Natural killer cell treated with Interleukin-12 subunit alpha and Interleukin-12 subunit beta and Interleukin-15 and Interleukin-18, amount 100 ng/mL, for 72 hours (primary cell): ENCODE data around the gene TAS2R9. TPM values are rescaled to one million over a fixed set of nuclear protein-coding genes. Genes with fewer than 3 reads are reported as not detected.

Source experiments
- ATAC-seq, 2 donors: fragments of 150-1000 bp; cut with Tn5 transposase in 1 of 2; sonication (Bioruptor Pico), chemical (Tn5 transposase) in 1 of 2; 2 replicates each; pipeline ENCODE4 v1.10.0; 2021
- DNase-seq: peaks from one replicate; pipeline ENCODE4 v3.0.0; 2022; ENCODE audit warnings: low spot score
- H3K27ac Mint-ChIP-seq, 2 donors: 1 replicate in 1 of 2; 2 replicates in 1 of 2; pipeline ENCODE4 v1.8.0; 2022; ENCODE audit warnings: mixed read lengths in 2 of 2, mild to moderate bottlenecking in 1 of 2, moderate library complexity in 1 of 2
- H3K27me3 Mint-ChIP-seq, 2 donors: 1 replicate in 1 of 2; 2 replicates in 1 of 2; pipeline ENCODE4 v1.8.0; 2022; ENCODE audit warnings: mixed read lengths in 2 of 2
- H3K36me3 Mint-ChIP-seq: one replicate; pipeline ENCODE4 v1.8.0; 2022; ENCODE audit warnings: mixed read lengths
- H3K4me1 Mint-ChIP-seq, 2 donors: 1 replicate in 1 of 2; 2 replicates in 1 of 2; pipeline ENCODE4 v1.8.0; 2022; ENCODE audit warnings: low read depth in 2 of 2, mixed read lengths in 2 of 2, mild to moderate bottlenecking in 1 of 2
- H3K4me3 Mint-ChIP-seq: one replicate; pipeline ENCODE4 v1.8.0; 2022; ENCODE audit warnings: mixed read lengths
- H3K9me3 Mint-ChIP-seq: 2 replicates; pipeline ENCODE4 v1.8.0; 2022; ENCODE audit warnings: mixed read lengths
- total RNA-seq, 2 donors: library from RNA; stranded (reverse); gene quantifications; one replicate each; pipeline ENCODE4 v1.2.3, GENCODE V29; 2022

TAS2R9 gene, protein sequence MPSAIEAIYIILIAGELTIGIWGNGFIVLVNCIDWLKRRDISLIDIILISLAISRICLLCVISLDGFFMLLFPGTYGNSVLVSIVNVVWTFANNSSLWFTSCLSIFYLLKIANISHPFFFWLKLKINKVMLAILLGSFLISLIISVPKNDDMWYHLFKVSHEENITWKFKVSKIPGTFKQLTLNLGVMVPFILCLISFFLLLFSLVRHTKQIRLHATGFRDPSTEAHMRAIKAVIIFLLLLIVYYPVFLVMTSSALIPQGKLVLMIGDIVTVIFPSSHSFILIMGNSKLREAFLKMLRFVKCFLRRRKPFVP
- total RNA-seq = not detected

- Mint-ChIP-seq H3K27ac (no peak within 1 kb of the TSS), H3K4me1 (no peaks in the 10 kb centered on the region), H3K9me3 (no peaks in the 10 kb centered on the region), H3K4me3 (no peak within 1 kb of the TSS), H3K27me3 (peaks cover 28 to 45% of the 10 kb centered on the region in 2 donors), H3K36me3 (no peaks in the 10 kb centered on the region)
- no peak for ATAC-seq
- DNase-seq = no peak
Observed at GRCh38 chr12:10810068-10810467, at the start of gene TAS2R9. Gene TAS2R9, minus strand, starts transcription at chr12:10810168. Its CDS starts 93 bp downstream, at chr12:10810075.

- ATAC-seq (no peak), DNase-seq (no peak)
- Mint-ChIP-seq H3K27me3 (no peaks in the 10 kb centered on the region), H3K4me3 (no peak overlapping the region), H3K4me1 (peaks cover 22 to 23% of the 10 kb centered on the region in 2 donors), H3K9me3 (no peaks in the 10 kb centered on the region), H3K36me3 (peaks cover 41% of the 10 kb centered on the region), H3K27ac (no peak overlapping the region)
Observed at GRCh38 chr12:10855807-10856206, 45.8 kb upstream of the TAS2R9 start.

GRCh38 chr12:10853776-10854175 lies 43.8 kb upstream of the TAS2R9 start:
- Mint-ChIP-seq H3K4me1 (peaks cover 34 to 42% of the 10 kb centered on the region in 2 donors), H3K36me3 (peaks cover 27% of the 10 kb centered on the region), H3K27me3 (no peaks in the 10 kb centered on the region), H3K27ac (no peak overlapping the region), H3K4me3 (no peak overlapping the region), H3K9me3 (no peaks in the 10 kb centered on the region)
- no peak for ATAC-seq
- no peak for DNase-seq

- no peaks in the 10 kb centered on the region for H3K9me3 Mint-ChIP-seq
- ATAC-seq (no peak), DNase-seq (no peak)
- H3K4me1 Mint-ChIP-seq = peaks cover 34 to 44% of the 10 kb centered on the region in 2 donors
- peak overlapping the region; percentile 9 to 10 for H3K27ac Mint-ChIP-seq
- no peak overlapping the region for H3K4me3 Mint-ChIP-seq
- H3K27me3 Mint-ChIP-seq = no peaks in the 10 kb centered on the region
- H3K36me3 Mint-ChIP-seq = peaks cover 14% of the 10 kb centered on the region
Observed at GRCh38 chr12:10851243-10851858, 41.4 kb upstream of the TAS2R9 start.

- no peaks in the 10 kb centered on the region for H3K27me3 Mint-ChIP-seq
- peaks cover 6% of the 10 kb centered on the region for H3K36me3 Mint-ChIP-seq
- H3K9me3 Mint-ChIP-seq = no peaks in the 10 kb centered on the region
- ATAC-seq (peak; percentile 61 to 73), DNase-seq (no peak)
- H3K4me1 Mint-ChIP-seq = peaks cover 34 to 44% of the 10 kb centered on the region in 2 donors
- no peak within 1 kb of the TSS for H3K4me3 Mint-ChIP-seq
- peak within 1 kb of the TSS in 1 of 2 donors; percentile 15 for H3K27ac Mint-ChIP-seq
Observed at GRCh38 chr12:10849425-10849878, 39.5 kb upstream of the TAS2R9 start, which contains the start of gene PRR4. Gene PRR4, minus strand, starts transcription at chr12:10849475. Its CDS starts 38 bp downstream, at chr12:10849437.

GRCh38 chr12:10847744-10848143 lies 37.8 kb upstream of the TAS2R9 start:
- DNase-seq (no peak), ATAC-seq (no peak)
- H3K27ac Mint-ChIP-seq = peak overlapping the region in 1 of 2 donors; percentile 16
- peaks cover 31 to 40% of the 10 kb centered on the region in 2 donors for H3K4me1 Mint-ChIP-seq
- peaks cover 6% of the 10 kb centered on the region for H3K36me3 Mint-ChIP-seq
- no peaks in the 10 kb centered on the region for H3K9me3 Mint-ChIP-seq
- H3K27me3 Mint-ChIP-seq = no peaks in the 10 kb centered on the region
- no peak overlapping the region for H3K4me3 Mint-ChIP-seq

DNA sequence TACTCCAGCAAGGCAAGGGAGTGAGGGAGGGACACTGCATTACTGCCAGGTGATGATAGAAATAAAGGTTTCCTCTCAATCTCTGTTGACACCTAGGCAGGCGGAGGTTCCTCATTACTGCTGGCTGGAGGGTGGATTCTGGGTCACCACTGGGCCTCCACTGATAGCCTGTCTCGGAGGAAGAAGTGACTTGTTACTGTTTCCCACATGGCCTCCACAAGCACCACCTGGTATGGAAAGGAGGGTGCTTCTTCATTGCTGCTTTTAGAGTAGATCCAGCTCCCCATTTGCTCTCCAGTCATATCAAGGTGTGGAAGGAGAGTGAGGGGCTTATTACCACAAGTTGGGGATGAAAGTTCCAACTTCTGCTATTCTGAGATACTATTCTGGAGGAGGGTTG lies 32.9 kb upstream of the TAS2R9 start:
- Mint-ChIP-seq H3K36me3 (peaks cover 12% of the 10 kb centered on the region), H3K4me3 (no peak overlapping the region), H3K9me3 (no peaks in the 10 kb centered on the region), H3K27me3 (no peaks in the 10 kb centered on the region), H3K27ac (no peak overlapping the region), H3K4me1 (no peaks in the 10 kb centered on the region)
- no peak for DNase-seq
- no peak for ATAC-seq

- no peaks in the 10 kb centered on the region for H3K9me3 Mint-ChIP-seq
- no peak for ATAC-seq
- H3K4me1 Mint-ChIP-seq = no peaks in the 10 kb centered on the region
- H3K4me3 Mint-ChIP-seq = no peak overlapping the region
- H3K36me3 Mint-ChIP-seq = peaks cover 6% of the 10 kb centered on the region
- no peak overlapping the region for H3K27ac Mint-ChIP-seq
- DNase-seq = no peak
- peaks cover 0 to 2% of the 10 kb centered on the region in 2 donors for H3K27me3 Mint-ChIP-seq
Observed at GRCh38 chr12:10838461-10838860, 28.5 kb upstream of the TAS2R9 start.

DNA sequence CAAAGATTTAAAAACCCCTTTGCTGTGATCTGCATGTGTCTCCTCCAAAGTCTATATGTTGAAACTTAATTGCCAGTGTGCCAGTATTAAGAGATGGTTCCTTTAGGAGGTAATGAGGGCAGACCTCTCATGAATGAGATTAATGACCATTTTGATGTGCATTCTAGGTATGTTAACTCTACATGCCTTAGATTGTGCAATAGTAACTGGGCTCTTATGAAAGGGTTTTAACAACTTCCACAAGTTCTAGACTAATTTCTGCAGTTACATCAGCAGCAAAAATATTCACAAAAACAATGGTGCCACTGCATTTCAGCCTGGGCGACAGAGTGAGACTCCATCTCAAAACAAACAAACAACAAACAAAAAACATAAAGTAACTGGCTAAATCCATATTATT lies 20.0 kb upstream of the TAS2R9 start:
- no peak for ATAC-seq
- H3K27ac Mint-ChIP-seq = no peak overlapping the region
- H3K4me3 Mint-ChIP-seq = no peak overlapping the region
- H3K36me3 Mint-ChIP-seq = no peaks in the 10 kb centered on the region
- DNase-seq = no peak
- H3K9me3 Mint-ChIP-seq = no peaks in the 10 kb centered on the region
- peaks cover 0 to 2% of the 10 kb centered on the region in 2 donors for H3K27me3 Mint-ChIP-seq
- no peaks in the 10 kb centered on the region for H3K4me1 Mint-ChIP-seq

GRCh38 chr12:10826258-10826657 lies 16.3 kb upstream of the TAS2R9 start, which contains the start of gene TAS2R10:
Gene TAS2R10, minus strand, starts transcription at chr12:10826358. Its CDS starts 89 bp downstream, at chr12:10826269.
- Mint-ChIP-seq H3K9me3 (no peaks in the 10 kb centered on the region), H3K36me3 (no peaks in the 10 kb centered on the region), H3K27me3 (no peaks in the 10 kb centered on the region), H3K4me1 (no peaks in the 10 kb centered on the region), H3K27ac (no peak within 1 kb of the TSS), H3K4me3 (no peak within 1 kb of the TSS)
- no peak for ATAC-seq
- no peak for DNase-seq

GRCh38 chr12:10824957-10825356 lies 15.0 kb upstream of the TAS2R9 start:
- ATAC-seq (no peak), DNase-seq (no peak)
- no peak overlapping the region for H3K27ac Mint-ChIP-seq
- no peak overlapping the region for H3K4me3 Mint-ChIP-seq
- H3K27me3 Mint-ChIP-seq = no peaks in the 10 kb centered on the region
- no peaks in the 10 kb centered on the region for H3K36me3 Mint-ChIP-seq
- no peaks in the 10 kb centered on the region for H3K4me1 Mint-ChIP-seq
- H3K9me3 Mint-ChIP-seq = no peaks in the 10 kb centered on the region

DNA sequence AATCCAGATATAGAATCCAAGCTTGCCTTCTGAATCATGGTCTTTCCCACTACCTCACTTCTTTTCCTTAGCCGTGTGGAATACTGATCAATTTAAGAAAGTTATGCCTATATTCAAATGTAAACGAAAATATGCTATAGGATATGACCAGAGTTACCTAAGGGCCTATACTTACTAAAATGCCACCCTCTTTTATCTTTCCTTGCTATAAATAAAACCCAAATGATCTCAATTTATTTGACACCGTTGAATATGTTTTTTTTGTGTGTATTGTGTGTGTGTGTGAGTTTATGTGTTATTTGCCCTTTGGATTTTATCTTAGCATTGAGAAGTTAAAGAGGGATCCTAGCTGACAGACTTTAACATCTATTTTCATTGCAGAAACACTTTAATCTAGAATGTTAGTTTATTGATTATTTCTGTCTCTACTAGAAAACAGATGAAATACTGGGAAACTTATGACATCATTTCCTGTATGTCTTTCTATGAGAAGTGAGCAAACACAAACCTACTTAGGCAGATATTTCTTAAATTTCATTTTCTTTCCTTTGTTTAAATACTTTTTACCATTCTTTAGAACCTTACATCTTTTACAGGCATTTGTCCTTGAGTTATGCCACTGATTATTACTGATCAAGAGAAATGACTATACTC lies 2.0 kb upstream of the TAS2R9 start:
- DNase-seq (no peak), ATAC-seq (no peak)
- Mint-ChIP-seq H3K4me1 (no peaks in the 10 kb centered on the region), H3K4me3 (no peak overlapping the region), H3K36me3 (no peaks in the 10 kb centered on the region), H3K27me3 (peaks cover 22 to 37% of the 10 kb centered on the region in 2 donors), H3K9me3 (no peaks in the 10 kb centered on the region), H3K27ac (no peak overlapping the region)

DNA sequence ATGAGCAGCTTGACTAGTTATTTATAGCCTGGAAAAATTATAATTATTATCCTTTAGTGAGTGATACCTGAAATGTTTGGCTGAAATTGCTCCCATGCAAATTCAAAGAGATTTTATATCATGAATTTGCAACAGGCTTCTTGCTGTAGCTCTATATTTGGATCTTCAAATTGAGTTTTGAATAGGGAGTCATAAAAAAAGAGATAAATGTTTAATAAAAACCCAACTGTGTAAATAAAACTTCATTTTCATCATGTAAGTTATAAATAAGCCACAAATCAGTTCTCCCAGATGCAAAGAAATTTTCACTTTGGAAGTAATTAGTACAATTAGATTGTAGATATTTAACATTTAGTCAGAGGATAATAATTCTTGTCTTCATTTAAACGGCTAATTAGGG lies 2.8 kb downstream of the TAS2R9 start, which contains the start of gene TAS2R8:
TAS2R8 (minus strand) TSS at position 101 of the 400 bp plus-strand sequence. CDS start 306 bp downstream, outside the sequence.
- Mint-ChIP-seq H3K9me3 (no peaks in the 10 kb centered on the region), H3K4me1 (no peaks in the 10 kb centered on the region), H3K36me3 (no peaks in the 10 kb centered on the region), H3K27me3 (peaks cover 26 to 39% of the 10 kb centered on the region in 2 donors), H3K4me3 (no peak within 1 kb of the TSS), H3K27ac (no peak within 1 kb of the TSS)
- DNase-seq (no peak), ATAC-seq (no peak)

DNA sequence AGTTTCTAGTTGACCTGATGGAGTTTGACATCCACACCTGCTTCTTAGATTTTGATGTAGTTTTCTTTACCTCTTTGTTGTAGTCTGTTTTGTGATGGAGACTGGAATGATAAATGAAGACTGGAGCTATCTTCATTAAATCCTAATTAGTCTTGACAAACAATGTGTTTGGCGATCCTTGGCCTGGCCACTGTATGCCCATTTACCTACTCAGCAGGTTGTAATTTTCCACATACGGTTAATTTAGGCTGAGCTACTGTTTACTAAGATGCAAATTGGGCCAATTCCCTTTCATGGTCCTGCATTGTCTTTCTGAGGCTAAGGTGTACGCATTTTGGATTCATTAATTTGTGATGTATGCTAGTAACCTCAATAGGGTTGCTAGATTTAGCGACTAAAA lies 7.4 kb downstream of the TAS2R9 start, which contains the start of gene TAS2R7:
TAS2R7 (minus strand) TSS at position 41 of the 400 bp plus-strand sequence. CDS start 57 bp downstream, outside the sequence.
- ATAC-seq (no peak), DNase-seq (no peak)
- Mint-ChIP-seq H3K4me3 (no peak within 1 kb of the TSS), H3K4me1 (no peaks in the 10 kb centered on the region), H3K36me3 (no peaks in the 10 kb centered on the region), H3K9me3 (no peaks in the 10 kb centered on the region), H3K27ac (no peak within 1 kb of the TSS), H3K27me3 (peaks cover 26 to 49% of the 10 kb centered on the region in 2 donors)
